Prostate gland (tissue), 2 donors: ENCODE data around the gene STX1B. TPM values are rescaled to one million over a fixed set of nuclear protein-coding genes. Genes with fewer than 3 reads are reported as not detected.

Source experiments
- DNase-seq: peaks from one replicate; pipeline ENCODE4 v3.0.0-alpha.2; 2019; ENCODE audit warnings: low spot score
- H3K27ac ChIP-seq, 2 donors: fragments of 200-600 bp; sonication (generic); 2 replicates each; pipeline ENCODE4 v1.5.1; 2017 to 2019
- H3K27me3 ChIP-seq: fragments of 200-600 bp; sonication (generic); replicated peaks from 2 replicates; pipeline ENCODE4 v1.5.1; 2019; ENCODE audit not compliant: insufficient read depth
- H3K36me3 ChIP-seq, 2 donors: fragments of 200-600 bp; sonication (generic); 1 replicate in 1 of 2; 2 replicates in 1 of 2; pipeline versions ENCODE4 v1.5.1 to v1.8.1; 2017 to 2019
- H3K4me1 ChIP-seq: fragments of 200-600 bp; sonication (generic); replicated peaks from 2 replicates; pipeline ENCODE4 v1.5.1; 2019
- H3K4me3 ChIP-seq, 2 donors: fragments of 200-600 bp; sonication (generic); 2 replicates each; pipeline ENCODE4 v1.5.1; 2017 to 2019
- H3K9me3 ChIP-seq: fragments of 200-600 bp; sonication (generic); 2 replicates; pipeline ENCODE4 v1.5.1; 2017
- POLR2A ChIP-seq: fragments of 450-650 bp; IDR thresholded peaks from one replicate; pipeline ENCODE4 v1.6.1; 2016; ENCODE audit warnings: antibody characterized with exemption, mild to moderate bottlenecking
- POLR2AphosphoS5 ChIP-seq: sonication (generic); formaldehyde crosslinking; IDR thresholded peaks from one replicate; pipeline ENCODE4 v1.6.1; 2017; ENCODE audit warnings: antibody characterized with exemption
- WGBS: methylation state at CpG from one replicate; pipeline ENCODE4 v1.1.5; 2018; 5-methylcytosine and 5-hydroxymethylcytosine counted together
- intact Hi-C: fragments of 100-400 bp; cut with DNase I; formaldehyde crosslinking; loops from one replicate; pipeline ENCODE4 v1.14.2; 2022
- total RNA-seq, 2 donors: library from RNA; depleted of rRNA; stranded (reverse); fragments of >200 nt; gene quantifications; one replicate each; pipeline ENCODE4 v1.1.0, GENCODE V29; 2016
- TF ChIP-seq, protein P1 (sequence below), 4 experiments: fragments of 200-600 bp in 2 of 4; fragments of 450-650 bp in 2 of 4; sonication (generic) in 2 of 4; IDR thresholded peaks; 1 replicate in 3 of 4; 2 replicates in 1 of 4; pipeline ENCODE4 v1.5.1; 2016 to 2019; ENCODE audit warnings: antibody characterized with exemption in 4 of 4, mild to moderate bottlenecking in 2 of 4, moderate library complexity in 2 of 4

STX1B gene
- total RNA-seq, 2 donors from 2014 or later = 0.36 to 0.91 TPM

GRCh38 chr16:30991052-30991451, 19.4 kb downstream of the STX1B start:
- no peak for DNase-seq
- no peaks in the 10 kb centered on the region for H3K4me1 ChIP-seq
- intact Hi-C loops = no loop called here
- TF ChIP-seq POLR2AphosphoS5 = no peak
- TF ChIP-seq POLR2A = no peak
- TF ChIP-seq, protein P1, sequence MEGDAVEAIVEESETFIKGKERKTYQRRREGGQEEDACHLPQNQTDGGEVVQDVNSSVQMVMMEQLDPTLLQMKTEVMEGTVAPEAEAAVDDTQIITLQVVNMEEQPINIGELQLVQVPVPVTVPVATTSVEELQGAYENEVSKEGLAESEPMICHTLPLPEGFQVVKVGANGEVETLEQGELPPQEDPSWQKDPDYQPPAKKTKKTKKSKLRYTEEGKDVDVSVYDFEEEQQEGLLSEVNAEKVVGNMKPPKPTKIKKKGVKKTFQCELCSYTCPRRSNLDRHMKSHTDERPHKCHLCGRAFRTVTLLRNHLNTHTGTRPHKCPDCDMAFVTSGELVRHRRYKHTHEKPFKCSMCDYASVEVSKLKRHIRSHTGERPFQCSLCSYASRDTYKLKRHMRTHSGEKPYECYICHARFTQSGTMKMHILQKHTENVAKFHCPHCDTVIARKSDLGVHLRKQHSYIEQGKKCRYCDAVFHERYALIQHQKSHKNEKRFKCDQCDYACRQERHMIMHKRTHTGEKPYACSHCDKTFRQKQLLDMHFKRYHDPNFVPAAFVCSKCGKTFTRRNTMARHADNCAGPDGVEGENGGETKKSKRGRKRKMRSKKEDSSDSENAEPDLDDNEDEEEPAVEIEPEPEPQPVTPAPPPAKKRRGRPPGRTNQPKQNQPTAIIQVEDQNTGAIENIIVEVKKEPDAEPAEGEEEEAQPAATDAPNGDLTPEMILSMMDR (IDR thresholded peaks at IDR 0.05) = no peak
- no peak overlapping the region for H3K27ac ChIP-seq
- H3K4me3 ChIP-seq = no peak overlapping the region
- H3K27me3 ChIP-seq = no peaks in the 10 kb centered on the region
- H3K36me3 ChIP-seq = no peaks in the 10 kb centered on the region
- H3K9me3 ChIP-seq = no peaks in the 10 kb centered on the region
- 87% methylated on average over 8 of the region's 8 CpGs for WGBS

DNA sequence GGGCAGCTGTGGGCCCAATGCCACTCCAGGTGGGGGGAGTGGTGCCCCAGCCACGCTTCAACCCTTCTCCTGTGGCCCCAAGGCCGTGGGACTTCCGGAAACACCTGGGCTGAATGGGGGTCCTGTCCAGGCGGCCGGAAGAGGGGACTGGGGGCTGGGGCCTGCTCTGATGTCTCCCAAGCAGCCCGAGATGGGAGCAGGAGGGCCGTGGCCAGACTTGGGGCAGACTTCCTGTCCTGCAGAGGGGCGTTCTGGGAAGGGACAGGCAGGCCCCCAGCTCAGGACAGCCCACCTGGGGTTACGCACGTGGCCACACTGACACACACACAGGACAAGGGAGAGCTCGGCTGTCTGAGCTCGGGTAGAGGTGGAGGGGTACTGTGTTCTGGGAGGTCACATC, 20.3 kb downstream of the STX1B start:
- DNase-seq = no peak
- H3K9me3 ChIP-seq = no peaks in the 10 kb centered on the region
- intact Hi-C loops = no loop called here
- WGBS = 74% methylated on average over 7 of the region's 12 CpGs
- H3K36me3 ChIP-seq = no peaks in the 10 kb centered on the region
- no peaks in the 10 kb centered on the region for H3K4me1 ChIP-seq
- no peak overlapping the region for H3K27ac ChIP-seq
- H3K4me3 ChIP-seq = no peak overlapping the region
- TF ChIP-seq POLR2AphosphoS5 (no peak), POLR2A (no peak)
- TF ChIP-seq, protein P1 (IDR thresholded peaks at IDR 0.05) = no peak
- H3K27me3 ChIP-seq = no peaks in the 10 kb centered on the region

DNA sequence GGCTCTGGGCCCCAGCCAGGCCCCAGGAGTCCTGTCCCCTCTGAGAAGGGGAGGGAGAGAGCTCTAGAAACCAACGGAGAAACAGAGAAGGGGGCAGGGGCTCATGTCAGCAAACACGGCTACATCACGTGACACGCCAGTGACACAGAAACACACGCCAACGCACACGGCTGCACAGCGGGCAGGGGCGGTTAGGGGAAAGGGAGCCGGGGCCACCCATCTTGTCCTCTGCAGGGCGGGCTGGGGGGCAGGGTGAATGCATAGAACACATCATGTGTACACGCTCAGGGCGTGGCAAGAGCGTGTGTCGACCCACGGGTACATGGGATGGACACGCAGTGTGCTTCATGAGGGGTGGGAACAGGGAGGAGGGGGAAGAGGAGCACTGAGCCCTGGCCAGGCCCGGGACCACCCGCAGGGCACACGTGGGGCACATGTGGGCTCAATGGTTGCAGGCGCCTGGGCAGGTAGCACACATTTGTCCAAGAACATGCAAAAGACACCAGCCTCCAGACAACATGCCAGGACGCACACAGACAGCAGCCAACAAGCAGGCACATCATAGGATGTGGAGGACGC, 20.9 kb downstream of the STX1B start:
- Histone ChIP-seq H3K4me1 (no peaks in the 10 kb centered on the region), H3K27me3 (no peaks in the 10 kb centered on the region), H3K27ac (no peak overlapping the region), H3K36me3 (no peaks in the 10 kb centered on the region), H3K4me3 (no peak overlapping the region), H3K9me3 (no peaks in the 10 kb centered on the region)
- no peak for DNase-seq
- 88% methylated on average over 23 of the region's 23 CpGs for WGBS
- intact Hi-C loops = loop anchor here (10.0 kb wide), 2 partner anchors 105 to 885 kb away; partner anchors contain the start of genes VKORC1 and ZNF267
- TF ChIP-seq POLR2A (no peak), POLR2AphosphoS5 (no peak)
- TF ChIP-seq, protein P1 (IDR thresholded peaks at IDR 0.05) = no peak

GRCh38 chr16:30987581-30988190, 22.8 kb downstream of the STX1B start:
- Histone ChIP-seq H3K27me3 (no peaks in the 10 kb centered on the region), H3K4me3 (no peak overlapping the region), H3K4me1 (no peaks in the 10 kb centered on the region), H3K36me3 (no peaks in the 10 kb centered on the region), H3K9me3 (no peaks in the 10 kb centered on the region), H3K27ac (no peak overlapping the region)
- TF ChIP-seq, protein P1 (IDR thresholded peaks at IDR 0.05) = no peak
- TF ChIP-seq POLR2AphosphoS5 (no peak), POLR2A (no peak)
- WGBS = 93% methylated on average over 30 of the region's 30 CpGs
- DNase-seq = no peak
- intact Hi-C loops = loop anchor here (10.0 kb wide), 2 partner anchors 107 to 887 kb away; partner anchors contain the start of genes VKORC1 and ZNF267
